Smooth muscle cell (in vitro differentiated cells): ENCODE results near the gene WFIKKN1. TPM values are rescaled to one million over a fixed set of nuclear protein-coding genes. Genes with fewer than 3 reads are reported as not detected.

Experiments
- DNase-seq: peaks from one replicate; lab custom pipeline; 2025; ENCODE audit not compliant: unreplicated experiment; lab: John Stamatoyannopoulos, UW
- H2AFZ ChIP-seq: fragments of 200-600 bp; sonication (generic); 2 replicates; pipeline ENCODE4 v1.6.0; 2016; ENCODE audit warnings: antibody characterized with exemption, low read depth, mild to moderate bottlenecking
- H3F3A ChIP-seq: fragments of 200-600 bp; sonication (generic); 2 replicates; pipeline ENCODE4 v1.6.0; 2017; ENCODE audit warnings: antibody characterized with exemption, low read depth
- H3K27ac ChIP-seq: fragments of 200-600 bp; sonication (generic); 2 replicates; pipeline ENCODE4 v1.5.1; 2016; ENCODE audit warnings: low read depth, mild to moderate bottlenecking
- H3K27me3 ChIP-seq: fragments of 200-600 bp; sonication (generic); 2 replicates; pipeline ENCODE4 v1.6.1; 2016; ENCODE audit warnings: low read depth, mild to moderate bottlenecking
- H3K36me3 ChIP-seq: fragments of 200-600 bp; sonication (generic); 2 replicates; pipeline ENCODE4 v1.5.1; 2016; ENCODE audit warnings: low read depth
- H3K4me1 ChIP-seq: fragments of 200-600 bp; sonication (generic); 2 replicates; pipeline ENCODE4 v1.5.1; 2016; ENCODE audit warnings: low read depth
- H3K4me2 ChIP-seq: fragments of 200-600 bp; sonication (generic); 2 replicates; pipeline ENCODE4 v1.6.0; 2016; ENCODE audit warnings: mild to moderate bottlenecking
- H3K4me3 ChIP-seq: fragments of 200-600 bp; sonication (generic); 2 replicates; pipeline ENCODE4 v1.5.1; 2016; ENCODE audit warnings: mild to moderate bottlenecking
- H3K79me2 ChIP-seq: fragments of 200-600 bp; sonication (generic); 2 replicates; pipeline ENCODE4 v1.6.0; 2016; ENCODE audit warnings: low read depth, mild to moderate bottlenecking
- H3K9ac ChIP-seq: fragments of 200-600 bp; sonication (generic); 2 replicates; pipeline ENCODE4 v1.6.0; 2016; ENCODE audit warnings: low read depth
- H3K9me3 ChIP-seq: fragments of 200-600 bp; sonication (generic); replicated peaks from 2 replicates; pipeline ENCODE4 v1.5.1; 2016; ENCODE audit warnings: low read depth
- H4K20me1 ChIP-seq: fragments of 200-600 bp; sonication (generic); 2 replicates; pipeline ENCODE4 v1.6.0; 2016; ENCODE audit warnings: low read depth
- CTCF ChIP-seq: fragments of 200-600 bp; sonication (generic); IDR thresholded peaks from 2 replicates; pipeline ENCODE4 v1.5.1; 2017; ENCODE audit warnings: borderline replicate concordance, mild to moderate bottlenecking, antibody characterized with exemption; ENCODE audit not compliant: insufficient read depth, poor library complexity, severe bottlenecking
- WGBS: methylation state at CpG from one replicate; pipeline ENCODE4 v1.1.7; 2016; ENCODE audit warnings: low lambda C conversion rate; 5-methylcytosine and 5-hydroxymethylcytosine counted together
- polyA plus RNA-seq: library from polyadenylated mRNA; unstranded; fragments of >200 nt; fragmentation: Nextera tagmentation; extraction: Ambion mirVana; gene quantifications from 2 replicates; pipeline ENCODE4 v1.2.1, GENCODE V29; 2016
- total RNA-seq: library from RNA; depleted of rRNA; stranded (reverse); fragments of >200 nt; gene quantifications from 2 replicates; pipeline ENCODE4 v1.2.3, GENCODE V29; 2014

WFIKKN1 gene
- total and polyA plus RNA-seq, 2 experiments from 2014 or later = 0.77 TPM; not detected in 1

GRCh38 chr16:680625-680945, 49.8 kb downstream of the WFIKKN1 start:
- H3K4me2 ChIP-seq = peak overlapping the region; percentile 99
- WGBS = under 1% methylated on average over 34 of the region's 38 CpGs
- H4K20me1 ChIP-seq = peaks cover 33% of the 10 kb centered on the region
- no peak for DNase-seq
- no peak for TF ChIP-seq CTCF
- no peaks in the 10 kb centered on the region for H3F3A ChIP-seq
- peaks cover 32% of the 10 kb centered on the region for H3K79me2 ChIP-seq
- no peaks in the 10 kb centered on the region for H3K9me3 ChIP-seq
- H3K4me3 ChIP-seq = peak overlapping the region; percentile 93
- H3K27ac ChIP-seq = peak overlapping the region; percentile 74
- H2AFZ ChIP-seq = no peak overlapping the region
- no peaks in the 10 kb centered on the region for H3K36me3 ChIP-seq
- peak overlapping the region; percentile 85 for H3K9ac ChIP-seq
- H3K4me1 ChIP-seq = peaks cover 18% of the 10 kb centered on the region
- no peaks in the 10 kb centered on the region for H3K27me3 ChIP-seq

- Histone ChIP-seq H3K27me3 (no peaks in the 10 kb centered on the region), H2AFZ (no peak overlapping the region), H3F3A (no peaks in the 10 kb centered on the region), H3K4me2 (peak overlapping the region; percentile 99), H4K20me1 (peaks cover 33% of the 10 kb centered on the region), H3K9me3 (no peaks in the 10 kb centered on the region), H3K36me3 (no peaks in the 10 kb centered on the region), H3K9ac (peak overlapping the region; percentile 85), H3K79me2 (peaks cover 32% of the 10 kb centered on the region), H3K4me3 (peak overlapping the region; percentile 93), H3K27ac (peak overlapping the region; percentile 74), H3K4me1 (peaks cover 18% of the 10 kb centered on the region)
- DNase-seq = no peak
- WGBS = 59% methylated on average over 44 of the region's 44 CpGs
- no peak for TF ChIP-seq CTCF
Measured at GRCh38 chr16:680967-681745, 50.4 kb downstream of the WFIKKN1 start.

DNA sequence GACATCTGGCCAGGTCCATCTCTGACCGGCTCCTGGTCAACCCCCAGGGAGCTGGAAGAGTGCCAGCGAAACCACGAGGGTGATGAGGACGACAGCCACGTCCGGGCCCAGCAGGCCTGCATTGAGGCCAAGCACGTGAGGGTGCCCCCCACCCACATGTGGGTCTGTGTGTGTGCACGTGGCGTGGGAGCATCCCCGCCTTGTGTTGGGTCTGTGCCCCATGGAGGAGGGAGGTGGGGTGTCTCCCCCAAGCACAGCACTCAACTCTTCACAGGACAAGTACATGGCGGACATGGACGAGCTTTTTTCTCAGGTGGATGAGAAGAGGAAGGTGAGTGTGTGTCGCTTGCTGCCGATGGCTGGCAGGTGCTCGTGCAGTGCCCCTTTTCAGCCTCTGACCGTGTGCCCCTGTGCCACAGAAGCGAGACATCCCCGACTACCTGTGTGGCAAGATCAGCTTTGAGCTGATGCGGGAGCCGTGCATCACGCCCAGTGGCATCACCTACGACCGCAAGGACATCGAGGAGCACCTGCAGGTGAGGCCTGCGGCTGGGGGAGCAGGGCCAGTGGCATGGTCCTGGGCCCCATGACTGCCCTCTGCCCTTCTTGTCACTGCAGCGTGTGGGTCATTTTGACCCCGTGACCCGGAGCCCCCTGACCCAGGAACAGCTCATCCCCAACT, 51.1 kb downstream of the WFIKKN1 start:
- Histone ChIP-seq H3K79me2 (peaks cover 32% of the 10 kb centered on the region), H3K27ac (peak overlapping the region; percentile 74), H3K9ac (no peak overlapping the region), H3K9me3 (no peaks in the 10 kb centered on the region), H3K4me3 (peak overlapping the region; percentile 93), H4K20me1 (peaks cover 33% of the 10 kb centered on the region), H3K4me2 (peak overlapping the region; percentile 99), H3F3A (no peaks in the 10 kb centered on the region), H3K4me1 (peaks cover 18% of the 10 kb centered on the region), H3K27me3 (no peaks in the 10 kb centered on the region), H3K36me3 (no peaks in the 10 kb centered on the region), H2AFZ (no peak overlapping the region)
- no peak for TF ChIP-seq CTCF
- no peak for DNase-seq
- 92% methylated on average over 28 of the region's 28 CpGs for WGBS
